Colonic mucosa (tissue), 4 donors: Measurements from ENCODE around the gene CAP1. TPM values are rescaled to one million over a fixed set of nuclear protein-coding genes. Genes with fewer than 3 reads are reported as not detected.

Source experiments
- DNase-seq: peaks from one replicate; pipeline ENCODE4 v3.0.0-alpha.2; 2020
- H3K27ac ChIP-seq: fragments of 200-600 bp; one replicate; pipeline ENCODE4 v1.8.0; 2021
- H3K27me3 ChIP-seq: fragments of 200-600 bp; one replicate; pipeline ENCODE4 v1.8.0; 2021
- H3K36me3 ChIP-seq: fragments of 200-600 bp; one replicate; pipeline ENCODE4 v1.8.0; 2021
- H3K4me1 ChIP-seq: fragments of 200-600 bp; one replicate; pipeline ENCODE4 v1.8.0; 2021; ENCODE audit warnings: mild to moderate bottlenecking
- H3K4me3 ChIP-seq: fragments of 200-600 bp; one replicate; pipeline ENCODE4 v1.8.0; 2021
- H3K9ac ChIP-seq, 2 donors: one replicate each; pipeline ENCODE4 v1.7.0; 2013; ENCODE audit warnings: control low read depth in 2 of 2, low read depth in 2 of 2, low read length in 2 of 2
- H3K9me3 ChIP-seq: fragments of 200-600 bp; one replicate; pipeline ENCODE4 v1.8.0; 2021
- intact Hi-C: fragments of 100-400 bp; cut with DNase I; formaldehyde crosslinking; loops from one replicate; pipeline ENCODE4 v1.14.1; 2022
- total RNA-seq, 2 donors: library from RNA; stranded (reverse); fragmentation: NEBNext Ultra II Directional in 1 of 2; extraction: Animal tissue kit (Norgen Biotek cat#: 25700) in 1 of 2; gene quantifications; one replicate each; pipeline ENCODE4 v1.2.1, GENCODE V29; 2021
- TF ChIP-seq, protein P1 (sequence below): fragments of 200-600 bp; IDR thresholded peaks from one replicate; pipeline ENCODE4 v1.8.0; 2022; ENCODE audit warnings: antibody characterized with exemption, mild to moderate bottlenecking
- donor health status: healthy.
- donor health status: DM: no; HTN: no; CAD: no.
- donor health status: DM: no; HTN: no; CAD: no.

The CAP1 gene
- total RNA-seq, 2 donors from 2014 or later: 500 to 548 TPM

GRCh38 chr1:40042341-40042740, 1.8 kb downstream of the CAP1 start:
- peak overlapping the region; percentile 95 for H3K4me3 ChIP-seq
- peaks cover 31% of the 10 kb centered on the region for H3K4me1 ChIP-seq
- no peak overlapping the region for H3K27ac ChIP-seq
- peak overlapping the region in 1 of 2 donors; percentile 54 for H3K9ac ChIP-seq
- H3K36me3 ChIP-seq: no peaks in the 10 kb centered on the region
- TF ChIP-seq, protein P1, sequence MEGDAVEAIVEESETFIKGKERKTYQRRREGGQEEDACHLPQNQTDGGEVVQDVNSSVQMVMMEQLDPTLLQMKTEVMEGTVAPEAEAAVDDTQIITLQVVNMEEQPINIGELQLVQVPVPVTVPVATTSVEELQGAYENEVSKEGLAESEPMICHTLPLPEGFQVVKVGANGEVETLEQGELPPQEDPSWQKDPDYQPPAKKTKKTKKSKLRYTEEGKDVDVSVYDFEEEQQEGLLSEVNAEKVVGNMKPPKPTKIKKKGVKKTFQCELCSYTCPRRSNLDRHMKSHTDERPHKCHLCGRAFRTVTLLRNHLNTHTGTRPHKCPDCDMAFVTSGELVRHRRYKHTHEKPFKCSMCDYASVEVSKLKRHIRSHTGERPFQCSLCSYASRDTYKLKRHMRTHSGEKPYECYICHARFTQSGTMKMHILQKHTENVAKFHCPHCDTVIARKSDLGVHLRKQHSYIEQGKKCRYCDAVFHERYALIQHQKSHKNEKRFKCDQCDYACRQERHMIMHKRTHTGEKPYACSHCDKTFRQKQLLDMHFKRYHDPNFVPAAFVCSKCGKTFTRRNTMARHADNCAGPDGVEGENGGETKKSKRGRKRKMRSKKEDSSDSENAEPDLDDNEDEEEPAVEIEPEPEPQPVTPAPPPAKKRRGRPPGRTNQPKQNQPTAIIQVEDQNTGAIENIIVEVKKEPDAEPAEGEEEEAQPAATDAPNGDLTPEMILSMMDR: no peak
- intact Hi-C loops: no loop called here
- DNase-seq: no peak
- H3K27me3 ChIP-seq: no peaks in the 10 kb centered on the region
- no peaks in the 10 kb centered on the region for H3K9me3 ChIP-seq

- intact Hi-C loops: no loop called here
- TF ChIP-seq, protein P1: no peak
- no peaks in the 10 kb centered on the region for H3K27me3 ChIP-seq
- peaks cover 28% of the 10 kb centered on the region for H3K4me1 ChIP-seq
- no peaks in the 10 kb centered on the region for H3K36me3 ChIP-seq
- H3K9ac ChIP-seq: peak overlapping the region in 1 of 2 donors; percentile 15
- H3K4me3 ChIP-seq: no peak overlapping the region
- H3K9me3 ChIP-seq: no peaks in the 10 kb centered on the region
- no peak overlapping the region for H3K27ac ChIP-seq
- no peak for DNase-seq
Observed at GRCh38 chr1:40044110-40044509, 3.6 kb downstream of the CAP1 start.

DNA sequence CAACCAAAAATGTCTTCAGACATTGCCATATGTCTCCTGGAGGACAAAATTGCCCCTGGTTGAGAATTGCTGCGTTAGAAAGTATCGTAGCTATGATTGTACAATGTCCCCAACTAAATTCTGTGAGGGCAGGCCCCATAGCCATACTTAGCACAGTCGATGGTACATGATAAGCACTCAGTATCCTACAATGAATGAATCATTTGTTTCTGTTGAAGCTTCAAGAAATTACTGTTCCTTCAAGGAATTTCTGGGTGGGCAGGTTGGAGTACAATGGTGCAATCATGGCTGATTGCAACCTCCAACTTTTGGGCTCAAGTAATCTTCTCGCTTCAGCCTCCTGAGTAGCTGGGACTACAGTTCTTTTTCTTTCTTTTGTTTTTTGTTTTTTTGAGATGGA, 4.7 kb downstream of the CAP1 start:
- Histone ChIP-seq H3K9me3 (no peaks in the 10 kb centered on the region), H3K36me3 (no peaks in the 10 kb centered on the region), H3K4me3 (no peak overlapping the region), H3K4me1 (peaks cover 26% of the 10 kb centered on the region), H3K27me3 (no peaks in the 10 kb centered on the region), H3K9ac (no peak overlapping the region), H3K27ac (no peak overlapping the region)
- intact Hi-C loops: no loop called here
- DNase-seq: no peak
- TF ChIP-seq, protein P1: no peak

DNA sequence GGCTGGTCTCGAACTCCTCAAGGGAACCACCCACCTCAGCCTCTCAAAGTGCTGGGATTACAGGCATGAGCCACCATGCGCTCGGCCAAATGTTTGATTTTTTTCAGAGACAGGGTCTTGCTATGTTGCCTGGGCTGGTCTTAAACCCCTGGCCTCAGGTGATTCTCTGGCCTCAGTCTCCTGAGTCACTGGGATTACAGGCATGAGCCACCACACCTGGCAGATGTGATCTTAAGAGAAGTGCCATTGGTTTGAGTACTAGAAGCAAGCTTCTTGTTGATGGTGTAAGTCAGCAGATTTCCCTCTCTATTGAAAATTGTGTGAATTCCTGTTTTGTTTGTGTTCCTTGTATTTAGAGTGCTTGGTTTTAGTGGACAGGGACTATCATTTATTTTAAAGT, 5.2 kb downstream of the CAP1 start:
- Histone ChIP-seq H3K27me3 (no peaks in the 10 kb centered on the region), H3K9me3 (no peaks in the 10 kb centered on the region), H3K36me3 (no peaks in the 10 kb centered on the region), H3K4me3 (no peak overlapping the region), H3K9ac (no peak overlapping the region), H3K27ac (no peak overlapping the region), H3K4me1 (peaks cover 26% of the 10 kb centered on the region)
- DNase-seq: no peak
- intact Hi-C loops: no loop called here
- TF ChIP-seq, protein P1: no peak

DNA sequence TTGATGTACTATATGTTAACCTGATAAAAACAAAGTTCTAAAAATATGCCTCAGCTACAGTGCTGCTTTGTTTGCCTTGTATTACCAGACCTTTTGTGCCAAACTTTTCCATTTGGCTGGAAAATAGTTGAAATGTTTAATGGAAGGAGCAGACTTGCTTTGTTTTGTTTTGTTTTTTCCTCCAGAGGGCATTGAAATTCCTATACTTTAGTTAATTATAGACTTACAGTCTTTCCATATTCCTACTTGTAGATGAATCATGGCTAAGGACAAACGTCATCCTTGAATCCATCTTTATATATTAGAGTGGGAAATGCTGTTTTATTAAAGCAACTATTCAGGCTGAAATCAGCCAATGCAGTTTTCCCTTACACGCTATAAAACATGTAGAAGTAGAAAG, 6.7 kb downstream of the CAP1 start:
- TF ChIP-seq, protein P1: no peak
- no peak overlapping the region for H3K27ac ChIP-seq
- H3K9ac ChIP-seq: no peak overlapping the region
- no peaks in the 10 kb centered on the region for H3K36me3 ChIP-seq
- H3K4me3 ChIP-seq: no peak overlapping the region
- DNase-seq: no peak
- no peaks in the 10 kb centered on the region for H3K9me3 ChIP-seq
- H3K27me3 ChIP-seq: no peaks in the 10 kb centered on the region
- intact Hi-C loops: no loop called here
- H3K4me1 ChIP-seq: peaks cover 19% of the 10 kb centered on the region

GRCh38 chr1:40047769-40048168, 7.2 kb downstream of the CAP1 start:
- no peak for DNase-seq
- Histone ChIP-seq H3K4me3 (no peak overlapping the region), H3K4me1 (peaks cover 15% of the 10 kb centered on the region), H3K9ac (no peak overlapping the region), H3K36me3 (no peaks in the 10 kb centered on the region), H3K9me3 (no peaks in the 10 kb centered on the region), H3K27ac (no peak overlapping the region), H3K27me3 (no peaks in the 10 kb centered on the region)
- intact Hi-C loops: no loop called here
- TF ChIP-seq, protein P1: no peak
